Middle frontal gyrus (tissue), 1 donor: Measurements from ENCODE around the gene TSEN15.

Experiments used
- DNase-seq: peaks from one replicate; pipeline ENCODE4 v3.0.0-alpha.2; 2015; ENCODE audit warnings: low spot score; ENCODE audit errors: extremely low spot score

Gene TSEN15

GRCh38 chr1:184052750-184053149, 1.2 kb downstream of the TSEN15 start:
- DNase-seq, result no peak

- no peak for DNase-seq
These were observed 2.4 kb downstream of the TSEN15 start for GRCh38 chr1:184053881-184054280.

GRCh38 chr1:184056921-184057555, 5.5 kb downstream of the TSEN15 start:
- no peak for DNase-seq

- DNase-seq, result no peak
These were observed 8.4 kb downstream of the TSEN15 start for GRCh38 chr1:184059887-184060286.

GRCh38 chr1:184060316-184060715, 8.8 kb downstream of the TSEN15 start:
- DNase-seq, result no peak

- no peak for DNase-seq
These were observed 10.0 kb downstream of the TSEN15 start for GRCh38 chr1:184061396-184062003.

- no peak for DNase-seq
These were observed 11.2 kb downstream of the TSEN15 start for GRCh38 chr1:184062640-184063286.

- DNase-seq, result no peak
These were observed 14.0 kb downstream of the TSEN15 start for GRCh38 chr1:184065559-184065958.

GRCh38 chr1:184068354-184068753, 16.8 kb downstream of the TSEN15 start:
- no peak for DNase-seq

GRCh38 chr1:184069675-184070074, 18.1 kb downstream of the TSEN15 start:
- no peak for DNase-seq

GRCh38 chr1:184072376-184072775, 20.8 kb downstream of the TSEN15 start:
- DNase-seq, result no peak

GRCh38 chr1:184074383-184074782, 22.9 kb downstream of the TSEN15 start:
- no peak for DNase-seq

- peak; percentile 68 for DNase-seq
These were observed 23.8 kb downstream of the TSEN15 start for GRCh38 chr1:184075055-184076029.

GRCh38 chr1:184078564-184079249, 27.2 kb downstream of the TSEN15 start:
- DNase-seq, result no peak

- DNase-seq, result no peak
These were observed 28.8 kb downstream of the TSEN15 start for GRCh38 chr1:184080309-184080708.

GRCh38 chr1:184082541-184083415, 31.2 kb downstream of the TSEN15 start:
- no peak for DNase-seq

- no peak for DNase-seq
These were observed 34.1 kb downstream of the TSEN15 start for GRCh38 chr1:184085667-184086066.

- no peak for DNase-seq
These were observed 36.5 kb downstream of the TSEN15 start for GRCh38 chr1:184088037-184088436.

GRCh38 chr1:184093071-184093470, 41.5 kb downstream of the TSEN15 start:
- DNase-seq, result no peak

- DNase-seq, result no peak
These were observed 44.5 kb downstream of the TSEN15 start for GRCh38 chr1:184096005-184096404.
